Thoracic aorta (tissue), 2 donors: ENCODE data around the gene CLIP4. TPM values are rescaled to one million over a fixed set of nuclear protein-coding genes. Genes with fewer than 3 reads are reported as not detected.
"Not testable (repeated sequence)": the region's sequence is repeated elsewhere in the genome, so short reads cannot be mapped to it uniquely, and the experiment has no call there.

Source experiments
- ATAC-seq: fragments of 150-250 bp; one replicate; pipeline ENCODE4 v1.8.0; 2017; ENCODE audit warnings: low read depth; ENCODE audit not compliant: insufficient number of reproducible peaks, low FRiP score
- DNase-seq: peaks from one replicate; pipeline ENCODE4 v3.0.0-alpha.2; 2020; ENCODE audit warnings: low spot score
- H3K27ac ChIP-seq, 2 donors: fragments of 200-600 bp; sonication (generic); 1 replicate in 1 of 2; 2 replicates in 1 of 2; pipeline ENCODE4 v1.5.1; 2016; ENCODE audit warnings: mild to moderate bottlenecking in 2 of 2, moderate library complexity in 2 of 2
- H3K27me3 ChIP-seq: fragments of 200-600 bp; sonication (generic); replicated peaks from 2 replicates; pipeline ENCODE4 v1.6.0; 2016; ENCODE audit warnings: mild to moderate bottlenecking; ENCODE audit not compliant: insufficient read depth
- H3K36me3 ChIP-seq: fragments of 200-600 bp; sonication (generic); one replicate; pipeline ENCODE4 v1.5.1; 2016
- H3K4me1 ChIP-seq, 2 donors: fragments of 200-600 bp; sonication (generic); 1 replicate in 1 of 2; 2 replicates in 1 of 2; pipeline versions ENCODE4 v1.5.1 to v1.6.0; 2016; ENCODE audit warnings: low read depth in 2 of 2, mild to moderate bottlenecking in 1 of 2; ENCODE audit not compliant: control insufficient read depth in 1 of 2
- H3K4me3 ChIP-seq: fragments of 200-600 bp; sonication (generic); 2 replicates; pipeline ENCODE4 v1.5.1; 2016; ENCODE audit warnings: mild to moderate bottlenecking
- H3K9me3 ChIP-seq: fragments of 200-600 bp; sonication (generic); 2 replicates; pipeline ENCODE4 v1.5.1; 2016
- total RNA-seq, 2 donors: library from RNA; depleted of rRNA; stranded (reverse); fragments of >200 nt; gene quantifications; one replicate each; pipeline versions ENCODE4 v1.1.0 to v1.2.3, GENCODE V29; 2016
- TF ChIP-seq, protein P1 (sequence below): fragments of 200-600 bp; sonication (generic); IDR thresholded peaks from one replicate; pipeline ENCODE4 v1.5.1; 2019; ENCODE audit warnings: antibody characterized with exemption

Gene CLIP4
- total RNA-seq, 2 donors from 2014 or later = 31.3 to 54.0 TPM

DNA sequence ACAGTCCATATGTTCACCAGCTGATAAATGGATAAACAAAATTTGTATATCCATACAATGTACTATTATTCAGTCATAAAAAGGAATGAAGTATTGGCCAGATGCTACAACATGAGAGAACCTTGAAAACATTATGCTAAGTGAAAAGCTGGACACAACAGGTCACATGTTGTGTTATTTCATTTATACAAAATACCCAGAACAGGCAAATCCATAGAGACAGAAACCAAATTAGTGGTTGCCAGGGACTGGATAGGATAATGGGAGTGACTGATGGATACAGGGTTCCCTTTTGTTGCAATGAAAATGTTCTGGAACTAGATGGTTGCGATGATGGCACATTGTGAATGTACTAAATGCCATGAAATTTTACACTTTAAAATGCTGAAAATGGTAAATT, 30.7 kb upstream of the CLIP4 start:
- H3K36me3 ChIP-seq = no peaks in the 10 kb centered on the region
- no peak for DNase-seq
- H3K27me3 ChIP-seq = no peaks in the 10 kb centered on the region
- peaks cover 9% of the 10 kb centered on the region for H3K9me3 ChIP-seq
- TF ChIP-seq, protein P1, sequence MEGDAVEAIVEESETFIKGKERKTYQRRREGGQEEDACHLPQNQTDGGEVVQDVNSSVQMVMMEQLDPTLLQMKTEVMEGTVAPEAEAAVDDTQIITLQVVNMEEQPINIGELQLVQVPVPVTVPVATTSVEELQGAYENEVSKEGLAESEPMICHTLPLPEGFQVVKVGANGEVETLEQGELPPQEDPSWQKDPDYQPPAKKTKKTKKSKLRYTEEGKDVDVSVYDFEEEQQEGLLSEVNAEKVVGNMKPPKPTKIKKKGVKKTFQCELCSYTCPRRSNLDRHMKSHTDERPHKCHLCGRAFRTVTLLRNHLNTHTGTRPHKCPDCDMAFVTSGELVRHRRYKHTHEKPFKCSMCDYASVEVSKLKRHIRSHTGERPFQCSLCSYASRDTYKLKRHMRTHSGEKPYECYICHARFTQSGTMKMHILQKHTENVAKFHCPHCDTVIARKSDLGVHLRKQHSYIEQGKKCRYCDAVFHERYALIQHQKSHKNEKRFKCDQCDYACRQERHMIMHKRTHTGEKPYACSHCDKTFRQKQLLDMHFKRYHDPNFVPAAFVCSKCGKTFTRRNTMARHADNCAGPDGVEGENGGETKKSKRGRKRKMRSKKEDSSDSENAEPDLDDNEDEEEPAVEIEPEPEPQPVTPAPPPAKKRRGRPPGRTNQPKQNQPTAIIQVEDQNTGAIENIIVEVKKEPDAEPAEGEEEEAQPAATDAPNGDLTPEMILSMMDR = no peak
- H3K4me1 ChIP-seq = no peaks in the 10 kb centered on the region
- H3K4me3 ChIP-seq = no peak overlapping the region
- ATAC-seq = no peak
- no peak overlapping the region for H3K27ac ChIP-seq

DNA sequence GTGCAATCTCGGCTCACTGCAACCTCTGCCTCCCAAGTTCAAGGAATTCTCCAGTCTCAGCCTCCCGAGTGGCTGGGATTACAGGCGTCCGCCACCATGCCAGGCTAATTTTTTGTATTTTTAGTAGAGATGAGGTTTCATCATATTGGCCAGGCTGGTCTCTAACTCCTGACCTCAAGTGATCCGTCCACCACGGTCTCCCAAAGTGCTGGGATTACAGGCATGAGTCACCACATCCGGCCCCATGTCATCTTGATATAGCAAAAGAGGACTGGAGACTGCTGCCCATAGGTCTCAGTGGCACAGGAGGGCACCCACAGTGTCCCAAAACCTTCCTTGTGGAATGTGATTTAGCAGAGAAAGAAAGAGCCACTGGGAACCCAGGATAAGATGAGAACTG, 24.9 kb upstream of the CLIP4 start:
- not testable (repeated sequence) for DNase-seq, H3K9me3 ChIP-seq, H3K27me3 ChIP-seq, H3K36me3 ChIP-seq, H3K4me3 ChIP-seq, ATAC-seq, H3K27ac ChIP-seq, H3K4me1 ChIP-seq

DNA sequence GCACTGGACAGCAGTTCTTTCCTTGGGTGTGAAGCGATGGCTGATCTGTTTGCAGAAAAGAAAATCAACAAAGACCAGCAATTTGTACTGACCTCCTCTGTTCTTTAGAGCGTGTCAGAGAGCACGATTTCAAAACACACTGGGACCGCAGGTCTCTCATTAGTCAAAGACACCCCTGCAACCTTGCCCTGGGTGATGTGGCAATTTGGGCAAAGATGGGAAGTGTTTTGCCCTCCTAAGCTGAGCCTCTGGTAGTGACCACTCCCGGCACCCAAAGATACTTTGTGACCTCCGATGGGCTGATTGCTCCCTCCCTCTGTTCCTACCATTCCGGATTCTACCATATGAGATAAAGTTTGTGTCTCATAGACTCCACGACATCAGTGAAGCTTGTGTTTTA, 18.2 kb upstream of the CLIP4 start:
- TF ChIP-seq, protein P1 = no peak
- DNase-seq (no peak), ATAC-seq (no peak)
- Histone ChIP-seq H3K9me3 (no peaks in the 10 kb centered on the region), H3K4me3 (no peak overlapping the region), H3K4me1 (no peaks in the 10 kb centered on the region), H3K27ac (no peak overlapping the region), H3K27me3 (no peaks in the 10 kb centered on the region), H3K36me3 (no peaks in the 10 kb centered on the region)

DNA sequence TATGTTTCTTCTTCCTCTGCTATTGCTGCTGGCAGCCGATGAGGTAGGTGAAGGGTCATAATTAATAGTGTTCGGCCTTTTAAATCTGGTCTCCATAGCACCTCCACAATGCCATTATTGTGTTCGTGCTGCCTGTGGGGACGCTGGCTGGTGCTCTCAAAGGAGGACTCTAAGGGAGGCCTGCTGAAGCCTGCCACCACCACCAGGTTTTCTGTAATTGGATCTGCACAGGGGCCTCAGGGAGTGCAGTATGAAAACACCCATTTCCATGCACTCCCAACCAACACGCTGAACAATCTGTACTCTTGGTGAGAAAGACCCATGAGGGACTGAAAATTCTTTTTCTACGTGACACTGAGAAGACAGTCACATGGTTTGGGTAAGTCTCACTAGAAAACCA, 17.6 kb upstream of the CLIP4 start:
- Histone ChIP-seq H3K27ac (no peak overlapping the region), H3K4me3 (no peak overlapping the region), H3K4me1 (no peaks in the 10 kb centered on the region), H3K27me3 (no peaks in the 10 kb centered on the region), H3K9me3 (no peaks in the 10 kb centered on the region), H3K36me3 (no peaks in the 10 kb centered on the region)
- TF ChIP-seq, protein P1 = no peak
- ATAC-seq (no peak), DNase-seq (no peak)

DNA sequence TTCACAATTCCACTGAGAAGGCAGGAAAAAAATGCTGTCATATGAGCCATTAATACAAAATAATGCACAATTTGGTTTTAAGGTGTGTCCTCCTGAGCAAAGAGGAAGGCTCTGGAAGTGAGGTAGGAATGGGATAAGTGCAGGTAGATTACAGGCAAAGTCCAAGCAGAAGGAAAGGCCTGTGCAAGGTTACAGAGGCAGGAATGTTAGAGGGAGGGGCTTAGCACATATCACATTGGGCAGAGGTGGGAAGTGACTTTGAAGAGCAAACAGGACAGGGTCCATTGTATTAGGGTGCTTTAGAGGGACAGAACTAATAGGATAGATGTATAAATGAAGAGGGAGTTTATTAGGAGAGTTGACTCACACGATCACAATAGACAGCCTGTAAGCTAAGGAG, 14.7 kb upstream of the CLIP4 start:
- Histone ChIP-seq H3K36me3 (no peaks in the 10 kb centered on the region), H3K4me3 (no peak overlapping the region), H3K9me3 (no peaks in the 10 kb centered on the region), H3K4me1 (no peaks in the 10 kb centered on the region), H3K27ac (no peak overlapping the region), H3K27me3 (no peaks in the 10 kb centered on the region)
- ATAC-seq (no peak), DNase-seq (no peak)
- TF ChIP-seq, protein P1 = no peak

DNA sequence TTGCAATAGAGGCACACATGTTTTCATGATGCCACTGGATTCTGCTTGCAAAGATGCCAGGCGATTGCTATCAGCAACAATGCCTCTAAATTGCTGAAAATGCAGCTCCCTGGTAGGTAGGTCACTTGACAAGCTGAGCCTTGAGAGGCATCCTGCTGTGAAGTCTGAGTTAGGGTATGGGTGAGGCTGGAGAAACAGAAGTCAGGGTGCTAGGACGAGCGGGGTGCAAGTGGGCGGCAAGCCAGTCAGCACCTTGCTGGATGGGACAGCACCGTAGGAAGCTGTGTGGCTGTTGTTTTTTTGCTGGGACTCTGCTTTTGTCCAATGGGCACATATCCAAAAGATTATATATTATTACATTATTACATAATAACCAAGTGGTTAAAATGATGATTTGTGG, 10.5 kb upstream of the CLIP4 start:
- Histone ChIP-seq H3K36me3 (no peaks in the 10 kb centered on the region), H3K27ac (no peak overlapping the region), H3K4me3 (no peak overlapping the region), H3K9me3 (no peaks in the 10 kb centered on the region), H3K4me1 (no peaks in the 10 kb centered on the region), H3K27me3 (no peaks in the 10 kb centered on the region)
- DNase-seq = no peak
- no peak for ATAC-seq
- TF ChIP-seq, protein P1 = no peak
